ENCODE results near the gene MEGF11.

Gene MEGF11

DNA sequence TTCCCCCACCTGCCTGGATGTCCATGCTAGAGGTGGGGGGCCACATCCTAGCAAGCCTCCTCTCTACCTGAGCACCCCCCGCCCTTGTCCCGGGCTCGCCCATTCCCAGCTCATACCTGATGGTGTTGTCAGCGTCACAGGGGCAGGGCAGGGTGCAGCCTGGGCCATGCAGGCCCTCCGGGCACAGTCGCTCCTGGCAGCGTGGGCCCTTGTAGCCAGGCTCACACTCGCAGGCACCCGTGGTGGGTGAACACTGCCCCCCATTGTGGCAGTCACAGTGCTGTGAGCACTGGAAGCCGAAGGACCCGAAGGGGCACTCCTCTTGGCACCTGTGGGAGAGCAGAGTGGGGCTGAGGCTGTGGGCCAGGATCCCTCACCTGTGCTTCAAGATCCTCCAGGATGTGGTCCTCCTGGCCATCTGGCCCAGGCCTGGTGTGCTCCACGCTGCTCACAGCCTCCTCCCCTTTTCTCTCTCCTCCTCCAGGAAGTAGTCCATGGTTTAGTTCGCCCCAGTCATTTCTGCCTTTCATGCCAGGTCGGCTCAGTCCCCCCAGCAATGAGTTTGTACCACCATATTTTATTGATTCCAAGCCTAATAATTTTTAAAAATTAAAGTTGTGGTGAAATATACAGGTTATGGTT lies 288.6 kb downstream of the MEGF11 start:
- DNase-seq (ENCODE audit: low read depth) = no peak
- TF ChIP-seq CTCF (IDR thresholded peaks at IDR 0.05; ENCODE audit: low read depth, low read length, missing control alignments) = no peak
- H3K4me3 ChIP-seq (ENCODE audit: low read depth, low read length) = no peak overlapping the region

DNA sequence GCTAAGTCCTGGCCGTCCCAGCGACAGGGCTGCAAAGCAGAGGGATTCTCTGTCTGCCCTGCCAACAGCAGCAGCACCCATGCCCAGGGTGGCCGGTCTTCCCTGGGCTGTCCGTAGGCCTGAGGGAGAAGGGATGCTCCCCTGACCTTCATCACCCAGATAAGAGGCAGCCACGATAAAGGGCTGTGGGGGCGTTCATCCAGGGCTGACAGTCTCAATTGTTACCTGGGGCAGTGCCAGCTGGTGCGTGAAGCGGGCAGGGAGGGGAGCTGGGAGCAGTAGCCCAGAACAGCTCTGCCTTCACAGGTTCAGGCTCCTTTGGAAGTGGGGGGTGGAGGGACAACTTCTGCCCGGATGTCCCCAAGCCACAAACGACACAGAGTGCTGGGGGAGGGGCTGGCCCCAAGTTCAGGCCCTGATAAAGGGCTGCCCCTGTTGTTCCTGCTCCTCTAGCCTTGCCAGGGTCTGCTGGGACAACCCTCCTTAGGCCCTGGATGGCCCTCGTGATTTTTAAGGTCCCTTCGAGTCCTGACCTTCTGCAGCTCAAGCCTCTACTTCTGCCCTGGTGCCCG lies 289.6 kb downstream of the MEGF11 start:
- TF ChIP-seq CTCF (IDR thresholded peaks at IDR 0.05; ENCODE audit: low read depth, low read length, missing control alignments) = no peak
- no peak overlapping the region for H3K4me3 ChIP-seq (ENCODE audit: low read depth, low read length)
- DNase-seq (ENCODE audit: low read depth) = no peak

GRCh38 chr15:65963358-65963757 lies 290.2 kb downstream of the MEGF11 start:
- DNase-seq (ENCODE audit: low read depth) = no peak
- no peak for TF ChIP-seq CTCF (IDR thresholded peaks at IDR 0.05; ENCODE audit: low read depth, low read length, missing control alignments)
- no peak overlapping the region for H3K4me3 ChIP-seq (ENCODE audit: low read depth, low read length)

DNA sequence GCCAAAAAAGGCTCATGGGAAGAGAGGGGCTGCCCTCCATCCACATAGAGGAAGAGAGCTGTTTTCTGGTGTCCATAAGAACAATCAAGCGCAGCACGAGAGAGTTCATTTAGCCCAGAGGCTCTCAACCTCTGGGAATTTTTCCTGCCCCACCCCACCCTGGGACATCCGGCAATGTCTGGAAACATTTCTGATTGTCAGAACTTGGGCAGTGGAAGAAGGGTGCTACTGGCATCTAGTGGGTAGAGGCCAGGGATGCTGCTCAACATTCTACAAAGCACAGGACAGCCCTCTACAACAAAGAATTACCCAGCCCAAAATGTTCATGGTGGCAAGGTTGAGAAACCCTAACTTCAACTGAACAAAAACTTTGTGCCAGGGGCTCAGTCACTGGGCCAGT lies 291.4 kb downstream of the MEGF11 start:
- DNase-seq (ENCODE audit: low read depth) = no peak
- no peak overlapping the region for H3K4me3 ChIP-seq (ENCODE audit: low read depth, low read length)
- TF ChIP-seq CTCF (IDR thresholded peaks at IDR 0.05; ENCODE audit: low read depth, low read length, missing control alignments) = peak; percentile 9

DNA sequence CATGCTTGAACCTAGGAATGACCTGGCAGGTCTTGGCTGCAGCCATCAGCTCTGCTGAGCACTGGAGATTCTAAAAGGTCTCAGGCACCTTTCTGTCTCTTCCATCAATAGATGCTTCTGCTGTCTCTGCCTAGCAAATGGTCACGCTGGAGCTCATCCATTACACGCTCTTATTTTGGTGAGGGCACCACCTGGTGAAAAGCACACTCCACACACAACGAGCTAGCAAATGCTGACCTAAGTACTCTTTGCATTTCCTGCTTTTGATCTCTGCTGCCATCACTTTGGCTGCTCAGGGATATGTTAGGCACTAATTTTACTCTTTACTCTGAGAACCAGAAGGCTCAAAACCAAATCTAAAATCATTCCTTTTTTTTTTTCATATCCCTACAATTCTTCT lies 293.0 kb downstream of the MEGF11 start:
- no peak for TF ChIP-seq CTCF (IDR thresholded peaks at IDR 0.05; ENCODE audit: low read depth, low read length, missing control alignments)
- DNase-seq (ENCODE audit: low read depth) = no peak
- no peak overlapping the region for H3K4me3 ChIP-seq (ENCODE audit: low read depth, low read length)

GRCh38 chr15:65958835-65959234 lies 294.7 kb downstream of the MEGF11 start:
- TF ChIP-seq CTCF (IDR thresholded peaks at IDR 0.05; ENCODE audit: low read depth, low read length, missing control alignments) = no peak
- no peak for DNase-seq (ENCODE audit: low read depth)
- no peak overlapping the region for H3K4me3 ChIP-seq (ENCODE audit: low read depth, low read length)

- no peak for TF ChIP-seq CTCF (IDR thresholded peaks at IDR 0.05; ENCODE audit: low read depth, low read length, missing control alignments)
- no peak overlapping the region for H3K4me3 ChIP-seq (ENCODE audit: low read depth, low read length)
- no peak for DNase-seq (ENCODE audit: low read depth)
Measured at GRCh38 chr15:65957451-65957850, 296.1 kb downstream of the MEGF11 start.
